ENCODE data around the gene TMEM117.

The TMEM117 gene

GRCh38 chr12:43887397-43887796, 51.5 kb downstream of the TMEM117 start:
- no peak for DNase-seq

GRCh38 chr12:43891856-43892574, 56.1 kb downstream of the TMEM117 start:
- no peak for DNase-seq

GRCh38 chr12:43893670-43894069, 57.8 kb downstream of the TMEM117 start:
- DNase-seq = no peak

GRCh38 chr12:43895580-43896206, 59.8 kb downstream of the TMEM117 start:
- DNase-seq = no peak

- DNase-seq = no peak
Observed at GRCh38 chr12:43896496-43896895, 60.6 kb downstream of the TMEM117 start.

GRCh38 chr12:43898474-43898873, 62.6 kb downstream of the TMEM117 start:
- no peak for DNase-seq

- no peak for DNase-seq
Observed at GRCh38 chr12:43899574-43899973, 63.7 kb downstream of the TMEM117 start.

- no peak for DNase-seq
Observed at GRCh38 chr12:43903686-43904085, 67.8 kb downstream of the TMEM117 start.

- DNase-seq = no peak
Observed at GRCh38 chr12:43912859-43913258, 77.0 kb downstream of the TMEM117 start.

- DNase-seq = no peak
Observed at GRCh38 chr12:43914391-43914790, 78.5 kb downstream of the TMEM117 start.

GRCh38 chr12:43914923-43915468, 79.1 kb downstream of the TMEM117 start:
- no peak for DNase-seq

- DNase-seq = no peak
Observed at GRCh38 chr12:43917896-43918295, 82.0 kb downstream of the TMEM117 start.

- no peak for DNase-seq
Observed at GRCh38 chr12:43921666-43922337, 85.9 kb downstream of the TMEM117 start.

- DNase-seq = no peak
Observed at GRCh38 chr12:43930032-43930431, 94.2 kb downstream of the TMEM117 start.

GRCh38 chr12:43931187-43931586, 95.3 kb downstream of the TMEM117 start:
- no peak for DNase-seq

- DNase-seq = no peak
Observed at GRCh38 chr12:43935581-43935980, 99.7 kb downstream of the TMEM117 start.

- DNase-seq = no peak
Observed at GRCh38 chr12:43937947-43938346, 102.1 kb downstream of the TMEM117 start.

GRCh38 chr12:43942379-43942778, 106.5 kb downstream of the TMEM117 start:
- no peak for DNase-seq

GRCh38 chr12:43945983-43946382, 110.1 kb downstream of the TMEM117 start:
- DNase-seq = no peak

- no peak for DNase-seq
Observed at GRCh38 chr12:43951286-43951685, 115.4 kb downstream of the TMEM117 start.

GRCh38 chr12:43957732-43958372, 122.0 kb downstream of the TMEM117 start:
- DNase-seq = peak; percentile 75

GRCh38 chr12:43964033-43964432, 128.2 kb downstream of the TMEM117 start:
- no peak for DNase-seq

GRCh38 chr12:43964961-43965360, 129.1 kb downstream of the TMEM117 start:
- no peak for DNase-seq

All from MV-4-11 (cell line).